NCI-H446 treated with DMSO at 0.1 percent for 48 hours (cell line): ENCODE data around the gene CNTNAP2.
"Not testable (repeated sequence)": the region's sequence is repeated elsewhere in the genome, so short reads cannot be mapped to it uniquely, and the experiment has no call there.

Source experiments
- DNase-seq: peaks from one replicate; lab custom pipeline; 2025; lab: John Stamatoyannopoulos, UW

CNTNAP2 gene

GRCh38 chr7:148397056-148397455, 2280.5 kb downstream of the CNTNAP2 start:
- no peak for DNase-seq

DNA sequence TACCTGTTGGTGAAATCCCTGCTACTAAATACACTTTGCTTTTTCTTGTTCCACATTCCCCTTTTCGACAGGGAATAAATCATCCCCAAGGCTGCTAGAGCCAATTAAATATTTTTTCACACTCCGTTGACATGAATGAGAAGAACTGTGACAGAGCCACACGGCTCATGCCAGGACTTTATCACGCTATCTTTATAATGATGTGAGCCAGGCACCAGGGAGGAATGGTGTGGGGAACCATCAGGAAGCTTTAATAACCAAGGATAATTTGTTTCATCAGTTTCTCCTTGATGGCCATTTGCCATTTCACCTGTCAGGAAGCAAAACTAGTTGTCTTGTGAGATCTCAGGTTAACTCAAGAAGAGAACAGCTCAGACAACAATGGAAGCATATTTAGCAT, 2280.9 kb downstream of the CNTNAP2 start:
- no peak for DNase-seq

DNA sequence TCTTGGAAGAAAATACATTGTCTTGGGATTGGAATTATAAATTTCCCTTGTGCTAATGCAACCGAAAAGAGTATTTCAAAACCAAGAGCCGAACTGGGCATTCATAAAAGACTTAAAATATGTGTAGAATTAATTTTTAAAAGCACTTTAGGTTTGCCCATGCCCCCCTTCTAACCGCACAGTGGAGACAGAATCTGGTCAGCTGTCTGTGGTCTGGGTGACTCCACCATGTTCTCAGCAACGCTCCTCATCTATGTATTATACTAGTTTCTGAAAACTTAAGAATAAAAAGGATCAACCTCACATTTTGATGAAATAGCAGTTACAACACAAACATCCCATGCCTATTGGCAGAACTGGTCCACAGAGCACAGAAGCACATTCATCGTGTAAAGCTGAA, 2281.4 kb downstream of the CNTNAP2 start:
- DNase-seq = no peak

GRCh38 chr7:148398844-148399365, 2282.3 kb downstream of the CNTNAP2 start:
- DNase-seq = no peak

- no peak for DNase-seq
Measured at GRCh38 chr7:148400101-148400500, 2283.5 kb downstream of the CNTNAP2 start.

GRCh38 chr7:148402159-148402558, 2285.6 kb downstream of the CNTNAP2 start:
- DNase-seq = no peak

DNA sequence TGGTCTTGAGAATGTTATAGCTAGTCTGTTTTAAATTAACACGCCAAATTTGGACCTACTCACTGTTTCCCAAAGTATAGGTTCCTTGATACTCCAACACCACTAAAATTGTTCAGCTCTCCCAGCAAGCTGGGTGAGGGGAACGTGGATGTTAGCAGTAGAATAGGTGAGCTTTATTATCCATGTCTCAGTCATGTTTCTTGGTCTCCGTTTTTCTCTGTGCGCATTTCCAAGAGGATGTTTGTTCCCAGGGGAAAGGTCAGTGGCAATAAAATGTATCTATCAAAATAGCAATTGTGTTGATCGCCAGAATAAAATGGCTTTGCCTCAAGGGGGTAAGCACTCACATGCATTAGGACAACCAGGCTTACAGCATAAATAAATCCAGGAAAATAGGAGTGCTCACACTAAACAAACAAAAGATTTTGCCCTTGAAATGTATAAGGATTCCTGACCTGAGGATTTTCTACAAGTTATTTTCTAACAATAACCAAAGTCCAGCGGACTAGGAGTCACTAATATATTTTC, 2286.9 kb downstream of the CNTNAP2 start:
- DNase-seq = no peak

DNA sequence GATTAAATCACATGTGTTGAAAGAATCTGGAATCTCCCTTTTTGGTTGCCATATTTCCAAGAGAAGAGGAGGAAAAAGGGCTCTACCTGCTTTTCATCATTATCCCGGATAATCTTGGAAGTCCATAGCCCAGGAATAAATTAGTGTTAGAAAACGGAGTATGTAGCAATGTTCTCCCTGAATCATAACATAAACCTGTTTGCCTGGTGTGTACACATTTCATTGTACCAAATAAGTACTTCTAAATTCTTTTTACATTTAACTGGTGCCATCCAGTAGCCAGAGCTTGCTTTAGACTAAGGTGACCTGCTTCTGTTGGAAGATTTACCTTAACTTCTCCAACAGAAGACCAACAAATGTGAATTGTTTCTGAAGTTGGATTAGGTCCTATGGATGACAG, 2291.7 kb downstream of the CNTNAP2 start:
- no peak for DNase-seq

DNA sequence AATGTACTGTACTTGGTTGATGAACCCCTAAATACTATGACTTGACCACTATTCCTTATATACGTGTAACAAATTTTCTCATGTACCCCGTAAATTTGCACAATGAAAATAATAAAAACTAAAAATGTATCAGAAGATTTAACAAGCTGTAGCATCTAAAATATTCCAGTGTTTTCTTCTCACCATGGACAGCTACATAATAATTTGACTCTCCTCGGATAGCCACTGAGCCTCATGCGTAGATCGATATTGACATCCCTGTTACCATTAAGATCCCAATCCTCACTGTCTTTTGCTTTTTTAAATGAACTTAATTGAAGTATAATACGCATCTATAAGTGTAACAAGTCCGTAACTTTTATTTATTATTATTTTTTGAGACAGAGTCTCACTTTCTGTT, 2294.3 kb downstream of the CNTNAP2 start:
- DNase-seq = no peak

DNA sequence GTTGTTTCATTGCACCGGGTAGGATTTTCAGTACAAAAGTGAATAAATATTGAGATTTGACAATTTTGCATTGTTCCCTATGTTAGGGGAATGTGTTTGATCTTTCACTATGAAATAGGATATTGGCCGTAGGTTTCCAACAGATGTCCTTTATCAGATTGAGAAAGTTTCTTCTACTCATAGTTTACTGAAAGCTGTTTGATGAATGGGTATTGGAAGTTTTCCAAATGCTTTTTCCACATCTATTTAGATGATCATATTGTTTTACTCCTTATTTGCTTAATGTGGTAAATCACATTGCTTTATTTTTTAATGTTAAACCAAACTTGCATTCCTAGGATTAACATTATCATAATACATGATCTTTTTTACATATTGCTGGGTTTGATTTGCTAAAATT, 2296.1 kb downstream of the CNTNAP2 start:
- no peak for DNase-seq

DNA sequence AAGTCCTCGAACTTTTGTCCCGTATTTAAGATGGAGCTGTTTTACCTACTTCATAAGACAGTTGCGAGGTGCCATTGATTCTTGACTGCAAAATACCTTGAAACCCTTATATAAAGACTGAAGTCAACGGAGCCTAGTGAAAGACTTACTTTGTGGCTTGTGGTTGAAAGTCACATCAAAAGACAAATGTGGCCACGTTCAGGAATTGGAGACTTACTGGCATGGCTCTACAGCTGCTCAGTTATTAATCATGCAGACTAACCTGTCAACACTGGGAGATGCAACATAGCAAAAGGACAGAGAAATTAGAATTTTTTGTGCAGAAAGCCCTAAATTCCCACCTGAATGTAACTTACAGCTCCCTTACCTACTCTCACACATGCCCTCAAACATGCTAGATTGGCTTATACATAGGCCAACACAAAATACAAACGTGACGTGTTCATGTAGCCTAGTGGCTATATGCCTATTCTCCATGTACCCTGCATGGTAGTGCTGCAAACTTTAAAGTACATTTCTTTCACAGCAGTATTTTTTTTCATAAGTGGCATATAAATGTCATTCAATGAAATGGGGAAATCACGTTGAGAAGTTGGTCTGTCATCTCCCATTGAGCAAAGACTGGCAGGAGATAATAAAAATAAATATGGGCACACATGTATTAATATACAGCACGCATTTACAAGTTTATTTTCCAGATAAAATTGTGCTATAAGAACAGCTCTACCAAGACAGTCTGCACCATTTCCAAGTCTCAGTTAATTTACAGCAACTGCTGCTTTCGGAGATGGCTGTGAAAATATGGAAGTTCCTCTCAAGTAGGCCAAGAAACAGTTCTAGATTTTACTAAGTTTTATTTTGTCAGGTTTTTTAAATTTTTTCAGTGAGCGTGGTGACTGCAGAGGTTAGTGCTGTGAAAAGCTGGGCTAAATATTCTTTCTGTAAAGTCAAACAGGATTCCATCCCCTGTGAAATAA, 2303.5 kb downstream of the CNTNAP2 start:
- no peak for DNase-seq

DNA sequence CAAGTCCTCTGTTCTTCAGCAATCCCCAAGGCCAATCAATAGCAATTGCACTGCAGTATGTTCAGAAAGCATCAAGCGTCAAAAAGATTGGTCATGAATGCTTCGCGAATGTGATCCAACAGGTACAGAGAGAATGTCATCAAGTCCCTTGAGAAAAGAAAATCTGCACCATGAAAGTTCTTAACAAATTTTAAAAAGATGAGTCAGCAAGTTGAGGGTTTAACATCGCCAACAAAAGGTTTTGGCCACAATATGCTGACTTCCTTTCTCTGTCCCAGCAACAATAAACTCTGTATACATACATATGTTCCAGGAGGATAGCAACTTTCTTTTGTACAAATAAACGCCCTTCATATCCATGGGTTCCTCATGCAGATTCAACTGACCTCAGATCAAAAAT, 2305.4 kb downstream of the CNTNAP2 start:
- DNase-seq = no peak

DNA sequence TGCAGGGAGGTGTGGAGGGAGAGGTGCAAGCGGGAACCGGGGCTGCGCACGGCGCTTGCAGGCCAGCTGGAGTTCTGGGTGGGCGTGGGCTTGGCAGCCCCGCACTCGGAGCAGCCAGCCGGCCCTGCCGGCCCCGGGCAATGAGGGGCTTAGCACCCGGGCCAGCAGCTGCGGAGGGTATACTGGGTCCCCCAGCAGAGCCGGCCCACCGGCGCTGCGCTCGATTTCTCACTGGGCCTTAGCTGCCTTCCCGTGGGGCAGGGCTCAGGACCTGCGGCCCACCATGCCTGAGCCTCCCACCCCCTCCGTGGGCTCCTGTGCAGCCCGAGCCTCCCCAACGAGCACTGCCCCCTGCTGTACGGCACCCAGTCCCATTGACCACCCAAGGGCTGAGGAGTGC, 2309.8 kb downstream of the CNTNAP2 start:
- DNase-seq = not testable (repeated sequence)

- not testable (repeated sequence) for DNase-seq
Measured at GRCh38 chr7:148430690-148431089, 2314.1 kb downstream of the CNTNAP2 start.

- no peak for DNase-seq
Measured at GRCh38 chr7:148433521-148434180, 2317.1 kb downstream of the CNTNAP2 start.

DNA sequence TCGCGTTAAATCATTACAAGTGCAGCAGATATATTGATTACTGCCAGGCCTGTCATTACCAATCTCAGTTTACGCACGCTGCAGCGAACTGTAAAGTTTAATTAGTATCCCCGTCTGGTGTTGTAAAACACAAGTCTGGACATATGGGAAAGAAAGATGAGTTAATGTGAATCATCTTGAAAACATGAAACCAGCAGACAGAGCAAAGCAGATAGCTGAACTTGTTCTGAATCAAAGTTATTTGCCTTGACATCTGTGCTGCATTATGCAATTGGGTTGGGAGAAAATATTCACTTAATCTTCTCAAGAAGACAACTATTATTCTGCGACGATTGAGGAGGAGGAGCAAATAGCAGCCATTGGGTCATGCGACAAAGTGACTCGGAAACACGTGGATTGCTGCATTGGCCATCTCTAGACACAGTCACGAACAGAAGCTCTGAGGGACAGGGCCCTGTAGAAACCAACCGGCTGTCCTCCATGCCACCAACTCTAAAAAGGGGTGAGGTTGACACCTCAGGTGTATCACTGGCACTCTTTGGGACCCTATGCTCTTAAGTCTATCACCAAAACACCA, 2317.7 kb downstream of the CNTNAP2 start:
- DNase-seq = no peak

GRCh38 chr7:148434887-148435286, 2318.3 kb downstream of the CNTNAP2 start:
- no peak for DNase-seq

GRCh38 chr7:148435715-148436114, 2319.1 kb downstream of the CNTNAP2 start:
- no peak for DNase-seq

DNA sequence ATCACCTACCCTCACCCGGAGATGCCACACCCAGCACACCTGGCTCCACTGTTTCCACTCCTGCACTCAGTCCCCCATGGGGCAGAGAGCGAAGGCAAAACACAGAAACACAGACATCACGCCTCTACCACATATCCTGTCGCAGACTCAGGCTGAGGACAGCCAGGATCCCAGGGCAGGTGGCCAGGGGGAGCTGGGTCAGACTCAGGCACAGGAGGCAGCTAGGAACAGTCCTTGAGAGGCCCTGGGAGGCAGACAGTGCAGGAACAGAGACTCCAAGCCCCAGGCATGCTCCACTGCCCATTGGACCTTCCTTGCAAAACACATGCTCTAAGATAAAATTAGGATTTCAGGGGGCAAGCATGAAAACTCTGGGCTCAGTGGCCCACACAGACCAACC, 2319.5 kb downstream of the CNTNAP2 start:
- no peak for DNase-seq

GRCh38 chr7:148436571-148436970, 2320.0 kb downstream of the CNTNAP2 start:
- no peak for DNase-seq

GRCh38 chr7:148437043-148437442, 2320.4 kb downstream of the CNTNAP2 start:
- no peak for DNase-seq

GRCh38 chr7:148442141-148442655, 2325.6 kb downstream of the CNTNAP2 start:
- no peak for DNase-seq
